Panc1 (cell line): Measurements from ENCODE around the gene CDH16. TPM values are rescaled to one million over a fixed set of nuclear protein-coding genes. Genes with fewer than 3 reads are reported as not detected.

Experiments
- ATAC-seq: fragments of 200-7000 bp; cut with Tn5 transposase; 2 replicates; pipeline ENCODE4 v1.9.1; 2020; ENCODE audit warnings: mild to moderate bottlenecking, moderate library complexity
- BruUV-seq: library from RNA; stranded (reverse); fragments of 400-500 nt; replicated peaks from 2 replicates; lab custom pipeline; 2021; lab: Mats Ljungman, UMichigan
- CTCF ChIA-PET: fragments of 300-600 bp; sonication (Branson Sonifier 250); formaldehyde crosslinking; loops from one replicate; lab custom pipeline; 2022; ENCODE audit warnings: antibody characterized with exemption; lab: Charles Lee
- POLR2A ChIA-PET: fragments of 300-600 bp; sonication (Branson Sonifier 250); formaldehyde crosslinking; loops from one replicate; lab custom pipeline; 2022; ENCODE audit warnings: antibody characterized with exemption; lab: Charles Lee
- DNase-seq: peaks from one replicate; pipeline ENCODE4 v3.0.0-alpha.2; 2010; ENCODE audit warnings: low read depth, low spot score
- H3K27ac ChIP-seq: 2 replicates; pipeline ENCODE4 v1.5.1; 2011; ENCODE audit warnings: mild to moderate bottlenecking, low read length, inconsistent platforms
- H3K27me3 ChIP-seq: fragments of 200-500 bp; sonication (Bioruptor generic); 2 replicates; pipeline ENCODE4 v1.6.0; 2014; ENCODE audit warnings: low read length, inconsistent platforms; ENCODE audit not compliant: control insufficient read depth, insufficient read depth
- H3K36me3 ChIP-seq: fragments of 200-500 bp; sonication (Bioruptor generic); 2 replicates; pipeline ENCODE4 v1.5.1; 2014; ENCODE audit warnings: inconsistent platforms, mild to moderate bottlenecking, low read length, moderate library complexity; ENCODE audit not compliant: control insufficient read depth, insufficient read depth
- H3K4me1 ChIP-seq: 2 replicates; pipeline ENCODE4 v1.5.1; 2011; ENCODE audit warnings: inconsistent platforms, mild to moderate bottlenecking, low read length, moderate library complexity; ENCODE audit not compliant: control insufficient read depth, insufficient read depth
- H3K4me3 ChIP-seq, 2 experiments: 2 replicates each; pipeline ENCODE4 v1.5.1; 2011 to 2012; ENCODE audit warnings: low read depth in 2 of 2, low read length in 2 of 2, mild to moderate bottlenecking in 2 of 2, inconsistent platforms in 1 of 2, moderate library complexity in 1 of 2
- H3K9me3 ChIP-seq: fragments of 200-500 bp; sonication (Bioruptor generic); 2 replicates; pipeline ENCODE4 v1.5.1; 2014; ENCODE audit warnings: low read depth, mild to moderate bottlenecking, inconsistent platforms, low read length, moderate library complexity; ENCODE audit not compliant: control insufficient read depth, insufficient read depth
- CTCF ChIP-seq: fragments of 450-650 bp; IDR thresholded peaks from 2 replicates; pipeline ENCODE4 v1.5.1; 2017; ENCODE audit warnings: mild to moderate bottlenecking
- POLR2AphosphoS5 ChIP-seq: IDR thresholded peaks from 2 replicates; pipeline ENCODE4 v1.6.1; 2012; ENCODE audit warnings: mild to moderate bottlenecking, low read depth, low read length, moderate library complexity
- REST ChIP-seq, 2 experiments: IDR thresholded peaks; 2 replicates each; pipeline ENCODE4 v1.6.1; 2011 to 2012; ENCODE audit warnings: low read depth in 2 of 2, control low read depth in 1 of 2, low read length in 1 of 2, mild to moderate bottlenecking in 1 of 2, moderate library complexity in 1 of 2; ENCODE audit not compliant: insufficient read depth in 1 of 2
- SIN3A ChIP-seq: IDR thresholded peaks from 2 replicates; pipeline ENCODE4 v1.6.1; 2012; ENCODE audit warnings: low read depth, mild to moderate bottlenecking, low read length, moderate library complexity, borderline replicate concordance; ENCODE audit not compliant: insufficient read depth
- TCF7L2 ChIP-seq: IDR thresholded peaks from 2 replicates; pipeline ENCODE4 v1.6.1; 2011; ENCODE audit warnings: mild to moderate bottlenecking, low read depth, low read length, inconsistent platforms
- in situ Hi-C: cut with HindIII; loops from 2 replicates; pipeline ENCODE4 v1.10.0; 2016; ENCODE audit warnings: low sequenced_read_pairs, low pct_unique_long_range_greater_than_20kb
- intact Hi-C: fragments of 100-400 bp; cut with micrococcal nuclease; formaldehyde crosslinking; loops from one replicate; pipeline ENCODE4 v1.10.0; 2022; ENCODE audit not compliant: unreplicated experiment
- total RNA-seq: library from RNA; stranded (reverse); gene quantifications from one replicate; pipeline ENCODE4 v1.2.1, GENCODE V29; 2021; ENCODE audit not compliant: unreplicated experiment

CDH16 gene
- total RNA-seq, 1 experiment from 2014 or later = not detected

GRCh38 chr16:66931665-66932064 lies 13.0 kb upstream of the CDH16 start:
- Histone ChIP-seq H3K4me3 (no peak overlapping the region), H3K27me3 (no peaks in the 10 kb centered on the region), H3K27ac (no peak overlapping the region), H3K9me3 (no peaks in the 10 kb centered on the region), H3K4me1 (peaks cover 3% of the 10 kb centered on the region), H3K36me3 (peaks cover 8% of the 10 kb centered on the region; the same call in 1 of the 2 replicates)
- ChIA-PET CTCF (no interaction called here), POLR2A (no interaction called here)
- no TSS peak for BruUV-seq
- in situ Hi-C loops = no loop called here
- DNase-seq (no peak), ATAC-seq (no peak)
- intact Hi-C loops = no loop called here
- TF ChIP-seq CTCF = no peak

- ATAC-seq (no peak), DNase-seq (no peak)
- H3K36me3 ChIP-seq = peaks cover 8% of the 10 kb centered on the region; the same call in 1 of the 2 replicates
- no TSS peak for BruUV-seq
- H3K27ac ChIP-seq = no peak overlapping the region
- H3K4me3 ChIP-seq = no peak overlapping the region
- H3K4me1 ChIP-seq = peaks cover 6% of the 10 kb centered on the region; the same call in 1 of the 2 replicates
- H3K27me3 ChIP-seq = no peaks in the 10 kb centered on the region
- intact Hi-C loops (no loop called here), in situ Hi-C loops (no loop called here)
- ChIA-PET POLR2A (no interaction called here), CTCF (no interaction called here)
- H3K9me3 ChIP-seq = no peaks in the 10 kb centered on the region
- TF ChIP-seq CTCF (no peak), REST (IDR thresholded peaks at IDR 0.05; ENCODE audit: insufficient read depth in 1 of 2, low read depth in 2 of 2, low read length in 1 of 2) (no peak), TCF7L2 (no peak), SIN3A (no peak), POLR2AphosphoS5 (no peak)
These were observed 11.5 kb upstream of the CDH16 start for GRCh38 chr16:66930189-66930588.
